Measurements from ENCODE around the gene ACSL4.
"Not testable (repeated sequence)": the region's sequence is repeated elsewhere in the genome, so short reads cannot be mapped to it uniquely, and the experiment has no call there.

The ACSL4 gene

GRCh38 chrX:109658391-109658790 lies 74.7 kb downstream of the ACSL4 start:
- no peak for DNase-seq

GRCh38 chrX:109657364-109657763 lies 75.7 kb downstream of the ACSL4 start:
- DNase-seq = not testable (repeated sequence)

GRCh38 chrX:109656774-109657173 lies 76.3 kb downstream of the ACSL4 start:
- no peak for DNase-seq

DNA sequence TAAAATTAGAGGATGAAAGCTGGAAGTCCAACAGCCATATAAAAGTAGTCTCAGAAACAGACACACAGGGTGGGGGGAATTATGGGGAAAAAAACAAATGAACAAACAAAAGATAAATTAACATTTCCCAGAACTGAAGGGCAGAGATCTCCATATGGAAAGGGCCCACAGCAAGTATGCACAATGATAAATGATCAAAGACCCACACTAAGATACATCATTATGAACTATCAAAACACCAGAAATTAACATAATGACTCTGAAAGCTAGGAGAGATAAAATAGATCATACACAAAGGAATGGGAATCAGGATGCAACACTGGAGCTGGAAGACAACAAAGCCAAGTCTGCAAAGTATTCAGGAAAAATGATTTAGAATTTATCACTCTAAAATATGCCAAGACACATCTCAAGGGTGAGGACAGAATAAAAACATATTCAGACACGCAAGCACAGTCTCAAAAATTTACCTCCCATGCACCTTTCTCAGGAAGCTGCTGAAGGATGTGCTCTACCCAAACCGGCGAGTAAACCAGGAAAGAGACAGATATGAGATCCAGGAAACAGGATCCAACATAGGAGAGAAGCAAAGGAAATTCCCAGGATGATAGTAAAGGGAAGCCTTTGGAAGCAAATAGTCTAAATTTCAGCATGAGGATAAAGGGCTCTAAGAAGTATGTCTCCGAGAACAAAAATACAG lies 77.4 kb downstream of the ACSL4 start:
- no peak for DNase-seq

DNA sequence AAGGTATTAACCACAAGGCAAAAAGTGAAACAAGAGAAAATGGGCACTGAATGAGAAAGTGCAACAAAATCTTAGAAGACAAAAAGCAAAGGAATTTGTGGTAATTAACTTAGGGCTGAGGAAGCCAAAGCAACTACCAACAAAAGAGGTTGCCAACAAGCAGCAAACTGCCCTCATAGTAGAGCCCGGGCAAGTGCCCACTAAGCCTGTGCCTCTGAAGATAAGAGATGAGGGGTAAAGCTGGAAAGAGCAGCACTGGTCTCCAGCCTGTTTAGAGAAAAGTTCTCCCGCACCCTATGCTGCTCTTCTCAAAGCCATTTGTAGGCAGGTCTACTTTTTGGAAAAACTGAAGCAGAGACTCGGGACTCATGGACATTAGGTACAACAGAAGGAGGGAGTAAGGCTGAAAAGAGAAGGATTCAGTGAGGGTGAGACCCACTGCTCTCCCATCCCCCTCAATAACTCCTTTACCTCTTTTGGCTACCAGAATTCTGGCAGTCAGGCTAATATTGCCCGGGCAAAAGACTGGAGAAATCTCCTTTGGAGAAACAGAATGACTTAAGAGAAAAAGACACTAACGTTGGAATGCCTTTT lies 78.4 kb downstream of the ACSL4 start:
- DNase-seq = no peak

- not testable (repeated sequence) for DNase-seq
Measured at GRCh38 chrX:109644671-109645070, 88.4 kb downstream of the ACSL4 start.

- no peak for DNase-seq
Measured at GRCh38 chrX:109643687-109644086, 89.4 kb downstream of the ACSL4 start.

DNA sequence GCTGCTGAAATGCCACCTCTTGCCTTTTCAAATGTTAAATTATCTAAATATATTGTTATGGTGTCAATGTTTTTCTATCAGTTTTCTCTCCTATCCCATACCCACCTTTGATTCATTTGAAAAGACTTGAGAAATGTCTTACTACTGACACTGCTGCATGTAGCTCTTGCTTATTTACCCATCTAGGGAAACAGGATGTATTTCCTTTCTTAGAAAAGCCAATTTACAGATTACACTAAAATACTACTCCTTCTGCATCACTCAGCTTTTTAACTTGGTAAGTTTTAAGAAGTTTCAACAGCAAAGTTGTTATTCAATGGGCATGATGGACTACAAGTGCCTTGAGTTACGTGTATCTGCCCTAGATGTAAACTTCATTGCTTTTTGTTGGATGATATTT lies 94.9 kb downstream of the ACSL4 start:
- DNase-seq = no peak

GRCh38 chrX:109637477-109637876 lies 95.6 kb downstream of the ACSL4 start:
- DNase-seq = not testable (repeated sequence)

GRCh38 chrX:109635146-109635545 lies 97.9 kb downstream of the ACSL4 start:
- DNase-seq = no peak

DNA sequence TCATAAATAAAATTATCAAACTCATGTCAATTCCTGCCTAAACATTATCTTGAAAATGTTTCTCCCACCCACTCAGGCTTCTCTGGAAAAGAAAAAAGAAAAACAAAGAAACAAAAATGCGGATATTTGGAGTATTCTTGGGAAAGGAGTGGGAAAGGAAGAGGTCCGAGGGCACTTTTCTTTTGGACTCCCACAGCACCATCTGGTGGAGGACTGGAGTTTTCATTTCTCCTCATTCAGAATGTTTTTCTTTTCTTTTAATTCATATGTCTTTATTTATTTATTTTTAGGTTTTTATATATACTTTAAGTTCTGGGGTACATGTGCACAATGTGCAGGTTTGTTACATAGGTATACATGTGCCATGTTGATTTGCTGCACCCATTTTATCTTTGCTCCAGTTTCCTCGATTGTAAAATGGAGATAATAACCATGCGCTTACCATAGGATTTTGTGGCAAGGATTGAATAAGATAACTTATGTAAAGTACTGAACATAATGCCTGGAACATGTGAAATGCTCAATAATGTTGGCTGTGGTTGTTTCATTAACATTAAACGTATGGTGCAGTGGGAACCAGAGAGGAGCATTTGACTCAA lies 100.1 kb downstream of the ACSL4 start:
- DNase-seq = no peak

DNA sequence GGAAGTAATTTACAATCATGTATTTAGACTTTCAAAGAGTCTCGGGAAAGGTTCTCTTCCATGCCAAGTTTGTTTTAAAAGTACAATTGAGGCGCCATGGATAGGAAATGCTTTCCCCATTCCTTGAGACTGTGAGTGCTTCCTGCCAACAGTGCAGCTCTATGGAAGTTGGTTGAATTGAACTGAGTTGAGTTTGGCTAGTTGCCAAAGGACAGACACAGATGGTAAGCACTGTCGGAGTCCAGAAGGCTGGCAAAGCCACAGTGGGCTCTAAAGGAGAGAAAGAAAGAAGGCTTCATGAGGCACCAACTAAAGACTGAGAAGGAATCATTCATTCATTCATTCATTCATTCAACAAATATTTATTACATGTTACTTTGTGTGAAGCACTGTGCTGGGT lies 103.7 kb downstream of the ACSL4 start:
- peak; percentile 6 for DNase-seq

DNA sequence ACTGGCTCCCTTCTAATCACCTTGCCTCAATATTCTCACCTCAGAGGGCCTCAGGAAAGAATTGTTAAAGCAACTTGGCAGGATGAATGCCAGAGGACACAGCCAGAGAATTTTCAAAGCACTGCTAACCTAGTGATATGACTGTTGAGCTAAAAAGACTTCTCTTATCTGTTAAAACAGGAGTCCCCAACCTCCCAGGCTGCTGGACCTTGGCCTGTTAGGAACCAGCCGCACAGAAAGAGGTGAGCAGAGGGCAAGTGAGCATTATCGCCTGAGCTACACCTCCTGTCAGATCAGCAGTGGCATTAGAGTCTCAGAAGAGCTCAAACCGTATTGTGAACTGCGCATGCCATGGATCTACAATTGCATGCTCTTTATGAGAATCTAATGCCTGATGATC lies 106.4 kb downstream of the ACSL4 start:
- DNase-seq = no peak

DNA sequence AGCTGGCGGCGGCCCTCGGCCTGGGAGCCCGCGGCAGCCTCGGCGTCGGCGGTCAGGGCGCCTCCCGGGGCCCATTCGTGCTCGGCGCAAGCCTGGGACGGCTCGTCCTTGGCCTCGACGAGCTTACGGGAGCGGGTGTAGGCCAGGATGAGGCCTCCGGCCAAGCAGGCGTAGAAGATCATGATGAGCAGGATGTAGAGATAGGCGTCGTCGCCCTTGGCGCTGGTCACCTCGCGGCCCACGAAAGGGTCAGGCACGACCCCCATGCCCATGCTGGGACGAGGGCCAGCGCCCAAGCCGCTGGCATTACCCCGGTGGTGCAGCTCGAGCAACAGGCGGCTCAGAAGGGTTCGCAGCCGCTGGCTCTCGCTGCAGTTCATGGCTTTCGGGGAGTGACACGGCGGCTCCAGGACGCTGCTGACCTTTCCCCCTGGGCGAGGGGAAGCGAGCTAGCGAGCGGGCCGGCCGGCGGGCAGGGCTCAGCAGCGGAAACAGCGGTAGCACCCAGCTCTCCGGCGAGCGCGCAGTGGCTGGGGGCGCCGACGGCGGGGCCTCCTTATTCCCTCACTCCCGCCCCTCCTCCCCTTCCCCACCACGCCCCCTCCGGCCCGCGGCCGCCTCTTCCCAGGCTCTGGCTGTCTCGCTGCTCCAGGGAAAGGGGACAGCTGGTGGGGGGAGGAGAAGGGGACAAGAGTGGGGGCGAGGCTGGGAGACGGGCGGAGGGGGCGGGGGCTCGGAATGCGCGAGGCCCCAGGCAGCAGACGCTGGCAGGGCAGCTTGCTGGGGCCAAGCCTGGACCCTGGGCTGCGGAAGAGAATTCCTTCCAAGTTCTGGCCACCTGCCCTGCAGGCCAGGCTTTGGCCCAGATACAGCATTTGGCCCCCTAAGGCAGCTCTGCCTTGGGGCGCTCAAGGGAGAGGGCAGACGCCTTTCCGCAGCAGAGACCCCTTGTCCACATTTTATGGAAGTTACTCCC lies 108.1 kb downstream of the ACSL4 start, which contains the start of gene KCNE5:
Gene KCNE5, minus strand, starts transcription at position 532 of the 976 bp plus-strand sequence. Its CDS starts 152 bp downstream, at position 380.
- DNase-seq = no peak

DNA sequence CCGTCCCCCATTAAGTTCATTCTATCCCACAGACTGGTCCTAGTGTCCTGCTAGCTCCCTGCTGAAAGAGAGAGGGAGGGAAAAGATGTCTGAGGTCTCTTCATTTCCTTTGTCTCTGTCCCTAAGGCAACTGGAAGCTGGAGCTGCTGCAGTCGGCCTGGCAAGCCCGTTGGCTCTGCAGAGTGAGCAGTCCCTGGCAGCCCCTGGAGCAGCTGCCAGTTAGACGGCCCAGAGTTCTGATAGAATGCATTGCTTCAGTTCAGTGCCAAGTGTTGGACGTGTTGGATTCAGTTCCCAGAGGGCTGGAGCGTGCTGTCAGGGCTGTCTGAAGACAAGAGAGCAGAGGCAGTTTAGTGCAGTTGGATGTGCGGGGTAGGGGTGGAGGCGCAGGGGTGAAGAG lies 109.1 kb downstream of the ACSL4 start:
- no peak for DNase-seq

GRCh38 chrX:109622270-109622669 lies 110.8 kb downstream of the ACSL4 start:
- no peak for DNase-seq

GRCh38 chrX:109619771-109620170 lies 113.3 kb downstream of the ACSL4 start:
- no peak for DNase-seq

GRCh38 chrX:109614951-109615350 lies 118.1 kb downstream of the ACSL4 start:
- no peak for DNase-seq

- DNase-seq = no peak
Measured at GRCh38 chrX:109601486-109601885, 131.6 kb downstream of the ACSL4 start.

DNA sequence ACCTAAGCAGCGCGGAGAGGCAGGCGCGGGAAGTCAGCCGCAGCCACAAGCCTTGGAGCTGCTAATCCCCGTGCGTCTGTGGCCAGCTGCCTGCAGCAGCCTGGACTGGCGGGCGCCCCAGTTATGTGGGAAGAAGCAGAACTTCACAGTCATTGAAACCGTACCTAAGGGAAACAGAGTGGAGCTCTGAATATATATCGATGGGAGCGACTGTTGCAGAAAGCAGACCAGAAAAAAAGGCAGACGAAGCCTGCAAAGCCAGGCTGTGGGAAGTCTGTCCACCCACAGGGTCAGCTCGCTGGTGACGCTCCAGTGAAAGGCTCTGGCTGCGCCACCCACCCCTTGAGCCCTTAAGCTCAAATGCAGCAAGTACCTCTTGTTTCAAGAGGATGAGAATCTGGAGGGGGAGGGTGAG lies 132.8 kb downstream of the ACSL4 start:
- peak; percentile 45 for DNase-seq

GRCh38 chrX:109596015-109596414 lies 137.0 kb downstream of the ACSL4 start:
- DNase-seq = no peak
